ENCODE data around the gene TBC1D17.
A peak's percentile ranks its signal among the peaks of the same experiment; 100 is the strongest.
"Not testable (repeated sequence)": the region's sequence is repeated elsewhere in the genome, so short reads cannot be mapped to it uniquely, and the experiment has no call there.

Gene TBC1D17

DNA sequence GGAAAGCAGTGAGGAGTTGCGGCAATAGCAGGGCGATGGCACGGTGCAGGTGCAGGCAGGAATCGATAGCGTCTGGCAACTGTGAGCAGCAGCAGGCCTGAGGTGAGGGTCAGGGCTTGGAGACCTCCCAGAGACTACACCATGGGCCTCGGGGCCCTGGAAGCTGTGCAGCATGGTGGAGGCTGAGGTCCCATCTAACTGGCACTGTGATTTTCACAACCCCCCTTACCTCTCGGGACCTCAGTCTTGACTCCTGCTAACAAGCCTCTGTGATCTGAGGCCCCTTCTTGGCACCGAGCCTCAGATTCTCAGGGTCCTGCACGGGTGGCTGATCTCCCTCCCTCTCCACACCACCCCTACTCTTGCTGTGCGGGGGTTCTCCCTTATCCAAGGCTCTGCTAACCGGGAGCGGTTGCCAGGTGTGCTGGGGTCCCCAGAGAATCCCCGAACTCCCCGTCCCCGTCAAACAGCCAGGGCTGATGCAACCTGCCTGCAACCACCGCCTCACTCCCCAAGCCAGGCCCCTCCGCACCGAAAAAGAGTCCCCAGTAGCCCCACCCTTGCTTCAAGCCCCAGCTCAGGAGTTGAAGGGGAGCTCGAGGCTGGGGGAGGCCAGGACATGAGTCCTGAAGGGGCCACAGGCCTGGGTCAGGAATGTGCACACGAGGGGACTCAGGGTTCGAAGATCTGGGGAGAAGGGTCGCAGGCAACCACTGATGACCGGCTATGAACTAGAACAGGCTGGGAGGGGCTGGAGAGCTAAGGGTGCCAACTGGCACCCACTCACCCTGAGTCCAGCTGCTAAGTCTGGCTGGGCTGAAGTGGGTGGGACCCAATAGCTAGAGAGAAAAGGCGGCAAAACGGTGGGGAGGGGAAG lies 46.7 kb downstream of the TBC1D17 start:
- DNase-seq = no peak

DNA sequence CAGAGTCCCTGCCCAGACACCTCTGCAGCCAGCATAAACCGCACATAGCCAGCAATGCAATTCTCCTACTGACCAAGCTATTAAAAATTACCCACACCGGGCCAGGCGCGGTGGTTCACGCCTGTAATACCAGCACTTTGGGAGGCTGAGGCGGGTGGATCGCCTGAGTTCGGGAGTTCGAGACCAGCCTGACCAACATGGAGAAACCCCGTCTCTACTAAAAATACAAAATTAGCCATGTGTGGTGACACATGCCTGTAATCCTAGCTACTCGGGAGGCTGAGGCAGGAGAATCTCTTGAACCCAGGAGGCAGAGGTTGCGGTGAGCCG lies 47.3 kb downstream of the TBC1D17 start:
- DNase-seq = not testable (repeated sequence)

DNA sequence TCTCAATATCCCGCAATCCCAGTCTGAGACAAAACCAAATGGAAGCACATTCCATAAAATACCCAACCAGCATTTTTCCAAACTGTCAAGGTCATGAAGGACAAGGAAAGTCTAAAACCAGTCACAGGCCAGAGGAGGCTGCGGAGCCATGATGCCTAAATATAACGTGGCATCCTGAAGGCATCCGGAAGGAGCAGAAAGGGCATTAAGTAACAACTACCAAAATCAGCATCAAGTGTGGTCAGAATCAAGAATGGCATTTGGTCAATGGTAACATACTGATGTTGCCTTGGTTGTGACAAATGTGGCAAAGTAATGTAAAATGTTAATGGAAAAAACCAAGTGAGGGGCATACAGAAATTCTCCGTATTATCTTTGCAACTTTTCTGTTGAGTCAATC lies 48.0 kb downstream of the TBC1D17 start:
- DNase-seq = no peak

DNA sequence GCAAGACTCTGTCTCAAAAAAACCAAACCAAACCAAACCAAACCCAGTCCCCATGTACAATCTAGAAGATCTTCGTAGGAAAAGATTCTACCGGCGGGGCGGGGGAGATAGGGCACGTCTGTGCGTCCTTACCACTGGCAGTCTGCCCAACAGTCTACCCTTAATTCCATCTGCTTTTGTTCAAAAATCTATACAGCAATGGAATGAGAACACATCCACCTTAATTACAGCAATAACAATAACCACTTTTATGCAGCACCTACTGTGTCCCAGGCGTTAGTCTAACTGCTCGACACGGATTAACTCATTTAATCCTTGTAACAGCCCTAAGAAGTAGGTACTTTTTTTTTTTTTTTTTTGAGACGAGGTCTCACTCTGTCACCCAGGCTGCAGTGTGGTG lies 49.0 kb downstream of the TBC1D17 start:
- DNase-seq = no peak

DNA sequence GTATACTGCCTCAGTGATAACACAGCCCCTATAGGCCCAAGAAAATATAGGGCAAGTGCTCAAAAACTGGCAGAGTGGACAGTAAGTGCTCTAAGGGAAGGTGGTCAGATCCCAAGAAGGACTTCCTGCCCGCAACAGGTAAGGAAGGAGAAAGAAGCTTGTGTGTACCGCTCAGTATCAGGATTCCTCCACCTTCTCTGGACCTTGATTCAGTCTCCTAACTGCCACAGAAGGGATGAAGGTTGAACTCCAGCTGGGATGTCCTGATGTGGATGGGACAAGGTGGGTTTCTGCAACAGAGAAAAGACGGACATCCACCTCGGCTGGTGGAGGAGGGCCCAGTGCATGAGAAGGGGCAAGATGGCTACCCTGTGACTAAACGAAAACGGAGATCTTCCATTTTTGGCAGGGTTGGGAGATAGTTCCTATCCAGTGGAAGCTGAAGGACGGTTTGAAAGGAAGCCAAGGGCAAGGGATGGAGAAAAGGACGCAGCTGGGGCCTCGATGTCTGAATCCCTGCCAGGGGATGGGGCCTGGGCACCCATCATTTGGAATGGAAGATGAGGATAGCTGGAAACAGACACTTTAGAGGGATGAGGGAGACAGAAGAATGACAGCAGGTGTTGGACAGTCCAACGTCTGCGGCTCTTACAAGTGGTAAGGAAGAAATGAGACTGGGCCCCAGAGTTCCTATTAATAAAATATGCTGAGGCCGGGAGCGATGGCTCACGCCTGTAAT lies 50.2 kb downstream of the TBC1D17 start:
- DNase-seq = no peak

DNA sequence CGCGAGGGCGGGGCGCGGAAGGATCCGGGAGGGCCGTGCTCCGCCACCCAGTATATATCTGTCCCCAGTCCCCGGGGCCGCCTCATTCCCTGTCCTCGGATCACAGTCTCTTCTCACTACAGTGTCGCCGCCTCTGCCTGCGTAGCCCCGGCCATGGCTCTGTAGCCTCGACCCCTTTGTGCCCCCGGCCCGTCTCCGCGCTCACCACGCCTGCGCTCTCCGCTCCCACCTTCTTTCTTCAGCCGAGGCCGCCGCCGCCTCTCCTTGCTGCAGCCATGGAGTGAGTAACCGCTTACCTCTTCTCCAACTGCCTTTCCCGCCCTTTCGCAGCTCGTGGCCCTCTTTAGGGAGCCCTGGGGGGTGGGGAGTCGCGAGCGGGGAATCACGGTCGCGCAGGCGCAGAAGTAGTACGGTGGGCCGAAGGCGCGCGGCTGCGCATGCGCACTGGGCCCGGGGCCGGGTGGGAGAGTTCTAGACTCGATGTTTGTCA lies 51.7 kb downstream of the TBC1D17 start, which contains the start of the genes ATF5 and NUP62:
TSS of gene ATF5 (plus strand) at position 85 of the 490 bp plus-strand sequence. CDS start 1,646 bp downstream, outside the sequence.
TSS of gene NUP62 (minus strand) at position 384 of the 490 bp plus-strand sequence. CDS start 19,697 bp downstream, outside the sequence.
- DNase-seq = peak; percentile 82

DNA sequence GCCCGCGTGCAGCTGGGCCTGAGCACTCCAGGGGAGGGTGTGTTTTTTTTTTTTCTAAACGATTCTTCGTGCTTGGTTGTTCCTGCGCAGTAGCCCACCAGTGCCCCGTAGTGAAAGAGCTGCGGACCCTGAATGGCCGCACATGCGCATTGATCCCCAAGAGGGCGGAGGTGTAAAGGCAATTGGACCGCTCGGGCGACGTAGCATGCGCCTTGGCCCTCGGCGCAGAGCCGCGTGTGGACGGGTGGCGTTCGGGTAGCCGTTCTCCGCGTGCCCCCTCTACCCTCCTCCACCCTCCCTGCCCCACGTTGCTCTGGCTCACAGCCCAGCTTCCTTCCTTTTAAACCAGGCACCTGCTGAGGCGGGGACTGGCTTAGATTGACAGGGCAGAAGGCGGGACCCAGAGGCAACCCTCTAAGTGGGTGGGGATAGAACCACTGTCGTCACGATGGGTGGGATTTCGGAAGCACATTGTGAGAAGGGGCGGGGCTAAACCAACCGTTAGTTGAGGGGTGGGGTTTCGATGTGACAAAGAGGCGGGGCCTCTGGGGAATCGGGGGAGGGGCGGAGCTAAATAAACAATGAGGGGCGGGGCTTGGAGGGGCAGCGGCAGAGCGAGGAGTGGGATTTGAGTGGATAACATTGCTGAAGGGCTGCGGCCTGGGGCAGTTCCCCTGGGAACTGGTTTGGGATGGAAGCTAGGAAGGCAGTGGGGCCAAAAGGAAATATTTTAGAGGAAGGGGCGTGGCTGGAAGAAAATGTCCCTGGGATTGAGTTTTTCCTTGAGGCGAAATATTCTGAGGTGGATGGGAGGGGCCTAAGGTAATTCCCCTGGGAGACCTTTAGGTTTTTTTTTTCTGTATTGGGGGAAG lies 52.3 kb downstream of the TBC1D17 start:
- DNase-seq = peak; percentile 84

DNA sequence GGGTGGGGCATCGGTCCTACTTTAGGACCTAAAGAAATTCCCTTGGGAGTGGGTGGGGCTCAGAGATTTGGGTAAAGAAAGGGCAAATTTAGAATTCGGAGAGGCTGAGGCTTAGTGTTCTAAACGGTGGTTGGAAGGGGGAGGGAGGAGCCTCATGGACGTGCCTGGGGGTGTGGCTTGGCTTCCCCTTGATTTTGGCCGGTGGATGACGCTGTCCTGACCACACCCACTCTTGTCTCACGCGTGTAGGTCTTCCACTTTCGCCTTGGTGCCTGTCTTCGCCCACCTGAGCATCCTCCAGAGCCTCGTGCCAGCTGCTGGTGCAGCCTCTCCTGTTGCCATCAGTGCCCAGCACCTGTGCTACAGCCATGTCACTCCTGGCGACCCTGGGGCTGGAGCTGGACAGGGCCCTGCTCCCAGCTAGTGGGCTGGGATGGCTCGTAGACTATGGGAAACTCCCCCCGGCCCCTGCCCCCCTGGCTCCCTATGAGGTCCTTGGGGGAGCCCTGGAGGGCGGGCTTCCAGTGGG lies 53.0 kb downstream of the TBC1D17 start:
- DNase-seq = no peak

DNA sequence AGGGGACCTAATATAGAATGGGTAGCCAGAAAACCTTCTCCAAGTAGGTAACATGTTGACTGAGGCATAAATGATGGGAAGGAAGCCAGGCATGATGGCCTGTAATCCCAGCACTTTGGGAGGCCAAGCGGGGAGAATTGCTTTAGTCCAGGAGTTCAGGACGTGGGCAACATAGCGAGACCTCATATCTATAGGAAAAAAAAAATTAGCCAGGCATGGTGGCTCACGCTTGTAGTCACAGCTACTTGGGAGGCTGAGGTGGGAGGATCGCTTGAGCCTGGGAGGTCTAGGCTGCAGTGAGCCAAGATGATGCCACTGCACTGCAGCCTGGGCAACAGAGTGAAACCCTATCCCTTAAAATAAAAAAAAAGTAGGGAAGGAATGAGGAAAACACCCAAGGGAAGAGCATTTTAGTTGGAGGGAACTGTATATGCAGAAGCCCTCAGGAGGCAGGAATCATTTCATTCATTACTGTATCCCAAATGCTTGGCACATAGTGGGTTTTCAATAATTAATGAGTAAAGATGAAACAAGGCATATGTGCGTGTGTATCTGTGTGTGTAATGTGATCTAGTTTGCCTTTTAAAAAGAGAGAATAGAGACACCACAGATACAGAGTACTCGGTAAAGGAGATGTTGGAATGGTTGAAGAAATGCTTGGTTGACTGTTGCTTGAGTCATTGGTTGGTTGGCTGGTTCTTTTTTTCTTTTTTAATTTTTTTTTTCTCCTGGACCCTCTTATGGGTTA lies 54.0 kb downstream of the TBC1D17 start:
- DNase-seq = no peak

DNA sequence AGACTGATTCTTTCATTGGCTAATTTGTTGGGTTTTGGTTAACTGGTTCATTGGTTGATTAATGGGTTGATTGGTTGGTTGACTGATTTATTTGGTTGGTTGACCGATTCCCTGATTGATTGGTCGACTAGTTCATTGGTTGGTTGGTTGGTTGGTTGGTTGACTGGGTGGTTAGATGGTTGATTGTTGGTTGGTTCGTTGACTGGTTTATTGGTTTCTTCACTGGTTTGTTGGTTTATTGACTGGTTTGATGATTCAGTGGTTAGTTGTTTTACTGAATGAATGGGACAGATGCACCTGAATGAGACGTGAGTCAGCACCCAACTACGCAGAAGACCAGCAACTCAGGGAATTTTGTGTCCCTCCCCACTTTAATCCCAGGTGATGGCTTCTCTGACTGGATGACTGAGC lies 54.5 kb downstream of the TBC1D17 start:
- DNase-seq = no peak

DNA sequence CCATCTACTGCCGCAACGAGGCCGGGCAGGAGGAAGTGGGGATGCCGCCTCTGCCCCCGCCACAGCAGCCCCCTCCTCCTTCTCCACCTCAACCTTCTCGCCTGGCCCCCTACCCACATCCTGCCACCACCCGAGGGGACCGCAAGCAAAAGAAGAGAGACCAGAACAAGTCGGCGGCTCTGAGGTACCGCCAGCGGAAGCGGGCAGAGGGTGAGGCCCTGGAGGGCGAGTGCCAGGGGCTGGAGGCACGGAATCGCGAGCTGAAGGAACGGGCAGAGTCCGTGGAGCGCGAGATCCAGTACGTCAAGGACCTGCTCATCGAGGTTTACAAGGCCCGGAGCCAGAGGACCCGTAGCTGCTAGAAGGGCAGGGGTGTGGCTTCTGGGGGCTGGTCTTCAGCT lies 55.2 kb downstream of the TBC1D17 start:
- DNase-seq = peak; percentile 56

DNA sequence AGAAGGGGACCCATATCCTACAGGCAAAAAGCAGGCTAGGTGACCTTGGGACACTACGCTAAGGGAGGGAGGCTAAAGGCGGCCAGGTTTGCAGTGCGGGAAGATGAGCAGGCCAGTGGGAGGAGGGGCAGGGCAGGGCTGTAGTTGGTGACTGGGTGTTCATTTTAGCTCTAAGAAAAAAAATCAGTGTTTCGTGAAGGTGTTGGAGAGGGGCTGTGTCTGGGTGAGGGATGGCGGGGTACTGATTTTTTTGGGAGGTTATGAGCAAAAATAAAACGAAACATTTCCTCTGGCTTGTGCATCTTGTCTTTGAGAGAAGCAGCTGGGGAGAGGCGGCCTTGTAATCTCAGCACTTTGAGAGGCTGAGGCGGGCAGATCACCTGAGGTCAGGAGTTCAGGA lies 56.1 kb downstream of the TBC1D17 start:
- no peak for DNase-seq

DNA sequence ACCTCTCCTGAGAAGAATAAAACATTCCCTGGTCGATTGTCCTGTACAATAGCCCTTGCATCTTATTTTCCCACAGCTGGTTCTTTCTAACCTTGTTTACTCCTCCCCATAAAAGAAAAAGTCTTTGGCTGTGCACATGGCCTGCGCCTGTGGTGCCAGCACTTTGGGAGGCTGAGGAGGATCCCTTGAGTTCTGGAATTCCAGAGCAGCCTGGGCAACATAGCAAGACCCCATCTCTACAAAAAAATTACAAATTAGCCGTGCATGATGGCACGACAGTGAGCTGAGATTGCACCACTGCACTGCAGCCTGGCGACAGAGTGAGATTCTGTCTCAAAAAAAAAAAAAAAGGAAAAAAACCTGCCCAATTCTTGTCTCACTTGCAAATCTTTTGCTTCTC lies 59.0 kb downstream of the TBC1D17 start:
- no peak for DNase-seq

DNA sequence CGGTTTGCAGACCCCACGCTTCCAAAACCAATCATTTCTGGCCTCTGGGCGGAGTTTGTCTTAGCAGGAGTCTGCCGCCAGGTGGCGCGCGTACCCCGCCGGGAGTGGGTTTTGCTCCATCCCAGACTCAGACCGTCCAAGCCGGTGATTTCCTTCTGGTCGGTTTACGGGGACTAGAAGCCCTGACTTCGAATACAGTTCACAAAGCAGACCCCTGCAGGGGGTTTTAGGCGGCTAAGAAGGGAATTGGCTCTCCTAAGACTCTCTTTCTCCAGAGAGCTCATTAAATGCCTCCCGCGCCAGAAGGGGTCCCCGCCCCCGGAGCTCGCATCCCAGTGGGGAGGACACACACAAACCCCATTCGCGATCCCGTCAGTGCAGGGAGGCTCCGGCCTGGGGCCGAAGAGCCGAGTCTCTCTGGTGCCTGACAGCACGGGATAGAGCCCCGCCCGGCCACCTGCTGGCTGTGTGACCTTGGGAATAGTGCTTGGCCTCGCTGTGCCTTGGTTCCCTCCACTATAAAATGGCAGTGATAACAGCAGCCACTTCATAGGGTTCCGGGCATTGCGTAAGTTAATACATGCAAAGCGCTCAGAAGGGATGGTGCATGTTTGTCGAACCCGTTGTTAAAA lies 60.4 kb downstream of the TBC1D17 start:
- DNase-seq = peak; percentile 65

Measured in activated effector memory CD4-positive, alpha-beta T cell treated with Interleukin-2 at 50 U/mL for 16 hours (primary cell).